Activated CD8-positive, alpha-beta T cell treated with anti-CD3 and anti-CD28 coated beads for 36 hours (primary cell): Measurements from ENCODE around the gene PARP3. TPM values are rescaled to one million over a fixed set of nuclear protein-coding genes. Genes with fewer than 3 reads are reported as not detected.

Experiments
- ATAC-seq: fragments of 200-7000 bp; cut with Tn5 transposase; one replicate; pipeline ENCODE4 v1.10.0; 2021; ENCODE audit warnings: mild to moderate bottlenecking, moderate library complexity
- CTCF ChIA-PET: fragments of 350-600 bp; sonication (Branson Sonifier 250); formaldehyde crosslinking; loops from one replicate; lab custom pipeline; 2021; ENCODE audit warnings: antibody characterized with exemption; lab: Charles Lee
- POLR2A ChIA-PET: fragments of 350-600 bp; sonication (Branson Sonifier 250); formaldehyde crosslinking; loops from one replicate; lab custom pipeline; 2021; ENCODE audit warnings: antibody characterized with exemption; lab: Charles Lee
- DNase-seq: peaks from one replicate; pipeline ENCODE4 v3.0.0-alpha.2; 2020
- H3K27ac Mint-ChIP-seq: one replicate; pipeline ENCODE4 v1.8.0; 2021; ENCODE audit warnings: mild to moderate bottlenecking, mixed read lengths
- H3K27me3 Mint-ChIP-seq: one replicate; pipeline ENCODE4 v1.8.0; 2021; ENCODE audit warnings: mixed read lengths
- H3K36me3 Mint-ChIP-seq: one replicate; pipeline ENCODE4 v1.8.0; 2021; ENCODE audit warnings: low read depth, mixed read lengths
- H3K4me1 Mint-ChIP-seq: one replicate; pipeline ENCODE4 v1.8.0; 2021; ENCODE audit warnings: low read depth, mixed read lengths
- H3K4me3 Mint-ChIP-seq: one replicate; pipeline ENCODE4 v1.8.0; 2021; ENCODE audit warnings: mild to moderate bottlenecking, moderate library complexity, mixed read lengths
- H3K9me3 Mint-ChIP-seq: one replicate; pipeline ENCODE4 v1.8.0; 2021; ENCODE audit warnings: mixed read lengths
- intact Hi-C: fragments of 100-400 bp; cut with micrococcal nuclease; formaldehyde crosslinking; loops from one replicate; pipeline ENCODE4 v1.10.0; 2022
- total RNA-seq, 2 experiments: library from RNA; stranded (reverse); gene quantifications; one replicate each; pipeline ENCODE4 v1.2.3, GENCODE V29; 2021
- TF ChIP-seq, protein P1 (sequence below): fragments of 200-600 bp; IDR thresholded peaks from one replicate; pipeline ENCODE4 v1.8.0; 2022; ENCODE audit warnings: antibody characterized with exemption, mild to moderate bottlenecking

The PARP3 gene
- total RNA-seq, 2 experiments from 2014 or later = 11.5 to 12.7 TPM

DNA sequence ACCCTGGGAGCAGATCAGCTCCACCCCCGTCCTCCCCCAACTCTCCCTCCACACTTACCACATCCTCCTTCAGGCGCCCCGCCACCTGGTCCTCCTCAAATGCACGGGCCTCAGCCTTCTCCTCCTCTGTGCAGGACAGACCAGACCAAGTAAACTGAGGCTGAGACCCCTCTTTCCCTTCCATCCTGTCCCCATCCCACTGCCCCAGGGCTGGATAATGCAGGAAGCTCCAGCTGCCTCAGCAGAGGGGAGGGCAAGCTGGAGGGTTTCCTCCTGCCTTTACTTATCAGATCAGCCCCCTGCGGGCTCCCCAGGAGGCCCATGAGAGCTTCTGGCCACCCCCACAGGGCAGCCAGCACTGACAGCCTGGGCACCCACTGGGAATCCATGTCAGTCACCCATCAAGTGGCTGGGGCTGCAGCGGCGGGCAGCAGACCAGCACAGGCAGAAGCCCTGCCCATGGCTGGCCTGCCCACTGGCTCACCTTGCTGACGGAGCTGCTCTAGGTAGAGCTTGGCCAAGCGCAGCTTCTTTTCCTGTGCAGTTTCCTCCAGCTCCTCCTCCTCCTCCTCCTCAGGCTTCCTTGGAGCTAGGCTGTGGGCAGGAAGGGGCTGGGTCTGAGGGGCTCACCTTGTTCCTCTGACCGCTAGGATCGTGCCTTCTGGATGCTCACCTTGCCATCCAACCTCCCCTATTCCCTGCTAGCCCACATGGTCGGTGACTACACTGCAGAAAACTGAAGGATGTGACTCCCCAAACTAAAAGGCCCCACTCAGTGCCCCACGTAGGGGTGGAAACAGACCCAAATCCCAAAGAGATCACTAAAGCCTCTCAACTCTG, 4.3 kb upstream of the PARP3 start:
- CTCF ChIA-PET = no interaction called here
- no peak overlapping the region for H3K4me3 Mint-ChIP-seq

DNA sequence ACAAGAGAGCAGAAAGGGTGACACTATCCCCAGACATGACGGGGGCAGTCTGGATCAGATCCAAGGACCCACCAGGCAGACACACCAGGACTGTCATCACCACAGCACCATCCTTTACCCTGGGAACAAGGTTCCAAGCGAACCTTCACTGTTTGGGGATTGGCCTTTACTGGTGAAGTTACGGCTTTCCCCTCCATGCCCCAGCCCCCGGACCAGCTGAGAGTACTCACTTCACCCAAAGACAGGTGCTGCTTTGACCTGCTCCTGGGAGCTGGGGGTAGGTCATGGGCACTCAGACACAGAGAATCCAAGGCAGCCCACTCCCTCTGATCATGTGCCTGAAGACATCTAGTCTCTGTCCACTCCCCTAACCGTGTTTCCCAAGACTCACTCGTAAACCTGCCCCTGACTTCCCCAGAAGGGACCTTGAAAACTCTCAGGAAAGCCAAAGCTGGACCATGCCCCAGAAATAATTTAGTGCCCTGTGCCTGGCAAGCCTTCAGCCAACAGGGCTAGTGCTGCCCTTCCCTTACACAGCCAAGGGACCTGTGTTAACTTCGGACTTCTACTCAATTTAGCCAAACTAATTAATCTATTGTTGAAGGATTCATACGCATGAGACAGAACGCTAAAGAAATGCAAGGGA, 3.3 kb upstream of the PARP3 start:
- ChIA-PET CTCF (no interaction called here), POLR2A (no interaction called here)
- Mint-ChIP-seq H3K9me3 (no peaks in the 10 kb centered on the region), H3K27me3 (no peaks in the 10 kb centered on the region), H3K4me1 (peaks cover 28% of the 10 kb centered on the region), H3K36me3 (peaks cover 40% of the 10 kb centered on the region), H3K4me3 (no peak overlapping the region), H3K27ac (peak overlapping the region; percentile 2)
- ATAC-seq (no peak), DNase-seq (no peak)
- intact Hi-C loops = no loop called here
- TF ChIP-seq, protein P1, sequence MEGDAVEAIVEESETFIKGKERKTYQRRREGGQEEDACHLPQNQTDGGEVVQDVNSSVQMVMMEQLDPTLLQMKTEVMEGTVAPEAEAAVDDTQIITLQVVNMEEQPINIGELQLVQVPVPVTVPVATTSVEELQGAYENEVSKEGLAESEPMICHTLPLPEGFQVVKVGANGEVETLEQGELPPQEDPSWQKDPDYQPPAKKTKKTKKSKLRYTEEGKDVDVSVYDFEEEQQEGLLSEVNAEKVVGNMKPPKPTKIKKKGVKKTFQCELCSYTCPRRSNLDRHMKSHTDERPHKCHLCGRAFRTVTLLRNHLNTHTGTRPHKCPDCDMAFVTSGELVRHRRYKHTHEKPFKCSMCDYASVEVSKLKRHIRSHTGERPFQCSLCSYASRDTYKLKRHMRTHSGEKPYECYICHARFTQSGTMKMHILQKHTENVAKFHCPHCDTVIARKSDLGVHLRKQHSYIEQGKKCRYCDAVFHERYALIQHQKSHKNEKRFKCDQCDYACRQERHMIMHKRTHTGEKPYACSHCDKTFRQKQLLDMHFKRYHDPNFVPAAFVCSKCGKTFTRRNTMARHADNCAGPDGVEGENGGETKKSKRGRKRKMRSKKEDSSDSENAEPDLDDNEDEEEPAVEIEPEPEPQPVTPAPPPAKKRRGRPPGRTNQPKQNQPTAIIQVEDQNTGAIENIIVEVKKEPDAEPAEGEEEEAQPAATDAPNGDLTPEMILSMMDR = no peak

More for the DNA sequence above, 4.3 kb upstream of the PARP3 start:
- no peak for DNase-seq
- H3K36me3 Mint-ChIP-seq = peaks cover 44% of the 10 kb centered on the region
- POLR2A ChIA-PET = interaction anchor here (0.9 to 1.4 kb wide), 3 partner anchors 11 to 101 kb away, joined by 3 to 6 read pairs (median 3); no protein-coding TSS in a partner anchor
- H3K9me3 Mint-ChIP-seq = no peaks in the 10 kb centered on the region
- intact Hi-C loops = no loop called here
- H3K27ac Mint-ChIP-seq = no peak overlapping the region
- TF ChIP-seq, protein P1 = no peak
- H3K4me1 Mint-ChIP-seq = peaks cover 25% of the 10 kb centered on the region
- ATAC-seq = no peak
- H3K27me3 Mint-ChIP-seq = no peaks in the 10 kb centered on the region

DNA sequence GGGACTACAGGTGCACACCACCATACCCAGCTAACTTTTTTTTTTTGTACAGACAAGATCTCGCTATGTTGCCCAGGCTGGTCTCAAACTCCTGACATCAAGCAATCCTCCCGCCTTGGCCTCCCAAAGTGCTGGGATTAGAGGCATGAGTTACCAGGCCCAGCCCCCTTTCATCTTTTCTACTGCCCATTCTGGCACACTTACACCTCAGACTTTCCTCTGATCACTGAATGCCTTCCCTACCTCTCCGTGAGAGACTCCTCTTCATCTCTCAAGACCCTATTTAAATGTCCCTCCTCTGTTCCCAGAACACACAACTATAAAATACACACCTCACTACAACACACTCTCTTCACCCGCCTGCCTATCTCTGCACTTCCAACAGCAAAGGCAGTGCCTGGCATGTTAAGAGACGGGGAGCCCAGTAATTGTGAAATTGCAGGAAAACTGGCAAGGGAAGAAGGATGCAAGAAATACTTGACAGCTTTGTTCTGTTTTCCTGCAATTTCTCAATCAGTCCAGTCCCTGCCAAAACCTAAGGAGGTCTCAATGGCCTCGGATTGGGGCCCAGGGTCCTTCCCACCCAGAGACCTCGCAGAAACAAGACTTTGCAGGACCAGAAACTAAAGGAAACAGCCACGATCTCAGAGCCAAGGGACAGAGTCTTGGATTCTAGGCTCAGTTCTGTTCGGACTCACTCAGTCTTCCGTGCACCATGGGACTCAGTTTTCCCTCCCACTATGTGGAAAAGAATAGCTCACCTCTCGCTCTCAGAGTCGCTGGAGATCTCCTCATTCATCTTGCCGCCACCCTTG, 1.3 kb upstream of the PARP3 start:
- CTCF ChIA-PET = interaction anchor here (0.6 to 3.0 kb wide), 23 partner anchors 8 to 271 kb away, joined by 3 to 37 read pairs (median 4); partner anchors contain the start of genes ABHD14A, ABHD14B, ACY1 and DUSP7
- Mint-ChIP-seq H3K4me3 (peak overlapping the region; percentile 83), H3K9me3 (no peaks in the 10 kb centered on the region), H3K27me3 (no peaks in the 10 kb centered on the region), H3K36me3 (peaks cover 32% of the 10 kb centered on the region), H3K27ac (peak overlapping the region; percentile 86), H3K4me1 (peaks cover 28% of the 10 kb centered on the region)
- no peak for DNase-seq
- intact Hi-C loops = loop anchor here (5.0 kb wide), 1 partner anchor 41 kb away; the partner anchor contains the start of gene ACY1
- no peak for ATAC-seq
- TF ChIP-seq, protein P1 = no peak
- POLR2A ChIA-PET = interaction anchor here (0.6 to 2.6 kb wide), 9 partner anchors 7 to 115 kb away, joined by 3 to 17 read pairs (median 5); partner anchors contain the start of genes ABHD14A, ABHD14B, ACY1 and DUSP7

DNA sequence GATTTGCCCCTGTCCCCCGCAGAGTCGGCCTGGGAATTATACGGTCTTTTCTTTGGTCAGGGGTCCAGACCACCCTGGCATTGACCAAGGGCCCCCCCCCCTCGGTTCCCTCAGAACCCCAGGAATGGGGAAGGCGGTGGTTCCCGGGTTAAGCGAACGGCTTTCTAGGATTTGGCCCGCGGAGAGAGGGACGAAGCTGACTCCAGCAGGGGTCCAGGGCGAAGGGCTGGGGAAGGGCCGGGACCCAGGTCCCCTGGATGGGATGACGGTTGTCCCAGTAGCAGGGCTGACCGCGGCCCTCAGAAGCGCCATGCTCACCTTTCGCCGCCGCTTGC, 733 bp upstream of the PARP3 start:
- Mint-ChIP-seq H3K4me1 (peaks cover 28% of the 10 kb centered on the region), H3K27me3 (no peaks in the 10 kb centered on the region), H3K9me3 (no peaks in the 10 kb centered on the region), H3K36me3 (peaks cover 29% of the 10 kb centered on the region), H3K27ac (peak overlapping the region; percentile 86), H3K4me3 (peak overlapping the region; percentile 83)
- CTCF ChIA-PET = interaction anchor here (0.6 to 3.0 kb wide), 23 partner anchors 8 to 272 kb away, joined by 3 to 37 read pairs (median 4); partner anchors contain the start of genes ABHD14A, ABHD14B, ACY1 and DUSP7
- TF ChIP-seq, protein P1 = no peak
- ATAC-seq (no peak), DNase-seq (no peak)
- intact Hi-C loops = loop anchor here (5.0 kb wide), 1 partner anchor 41 kb away; the partner anchor contains the start of gene ACY1
- POLR2A ChIA-PET = interaction anchor here (0.8 to 2.6 kb wide), 10 partner anchors 8 to 114 kb away, joined by 3 to 17 read pairs (median 4); partner anchors contain the start of genes ABHD14A, ABHD14B, ACY1 and DUSP7
